ENCODE measurements around the gene IGSF8.
"Not testable (repeated sequence)": the region's sequence is repeated elsewhere in the genome, so short reads cannot be mapped to it uniquely, and the experiment has no call there.

The IGSF8 gene

GRCh38 chr1:160114085-160114484 lies 15.7 kb upstream of the IGSF8 start:
- TF ChIP-seq CTCF (IDR thresholded peaks at IDR 0.05; ENCODE audit: poor library complexity, severe bottlenecking), result no peak
- Histone ChIP-seq H3K9me3 (ENCODE audit: severe bottlenecking) (no peaks in the 10 kb centered on the region), H3K27me3 (ENCODE audit: insufficient read depth, poor library complexity, severe bottlenecking) (no peaks in the 10 kb centered on the region), H3K4me3 (ENCODE audit: severe bottlenecking) (no peak overlapping the region), H3K27ac (ENCODE audit: poor library complexity, severe bottlenecking) (no peak overlapping the region), H3K4me1 (ENCODE audit: insufficient read depth, poor library complexity, severe bottlenecking) (no peaks in the 10 kb centered on the region), H3K36me3 (ENCODE audit: low read depth) (no peaks in the 10 kb centered on the region)
- ATAC-seq (ENCODE audit: low read depth) (no peak), DNase-seq (ENCODE audit: low spot score) (no peak)

GRCh38 chr1:160113407-160113806 lies 15.0 kb upstream of the IGSF8 start:
- no peak for TF ChIP-seq CTCF (IDR thresholded peaks at IDR 0.05; ENCODE audit: poor library complexity, severe bottlenecking)
- DNase-seq (ENCODE audit: low spot score) (no peak), ATAC-seq (ENCODE audit: low read depth) (no peak)
- Histone ChIP-seq H3K9me3 (ENCODE audit: severe bottlenecking) (no peaks in the 10 kb centered on the region), H3K36me3 (ENCODE audit: low read depth) (no peaks in the 10 kb centered on the region), H3K4me3 (ENCODE audit: severe bottlenecking) (no peak overlapping the region), H3K27ac (ENCODE audit: poor library complexity, severe bottlenecking) (no peak overlapping the region), H3K27me3 (ENCODE audit: insufficient read depth, poor library complexity, severe bottlenecking) (no peaks in the 10 kb centered on the region), H3K4me1 (ENCODE audit: insufficient read depth, poor library complexity, severe bottlenecking) (no peaks in the 10 kb centered on the region)

GRCh38 chr1:160112357-160112756 lies 13.9 kb upstream of the IGSF8 start:
- no peak overlapping the region for H3K27ac ChIP-seq (ENCODE audit: poor library complexity, severe bottlenecking)
- no peak for DNase-seq (ENCODE audit: low spot score)
- H3K27me3 ChIP-seq (ENCODE audit: insufficient read depth, poor library complexity, severe bottlenecking), result no peaks in the 10 kb centered on the region
- H3K9me3 ChIP-seq (ENCODE audit: severe bottlenecking), result no peaks in the 10 kb centered on the region
- H3K4me1 ChIP-seq (ENCODE audit: insufficient read depth, poor library complexity, severe bottlenecking), result no peaks in the 10 kb centered on the region
- TF ChIP-seq CTCF (IDR thresholded peaks at IDR 0.05; ENCODE audit: poor library complexity, severe bottlenecking), result no peak
- no peak for ATAC-seq (ENCODE audit: low read depth)
- H3K4me3 ChIP-seq (ENCODE audit: severe bottlenecking), result no peak overlapping the region
- H3K36me3 ChIP-seq (ENCODE audit: low read depth), result no peaks in the 10 kb centered on the region

- H3K4me3 ChIP-seq (ENCODE audit: severe bottlenecking); H3K27ac ChIP-seq (ENCODE audit: poor library complexity, severe bottlenecking); H3K9me3 ChIP-seq (ENCODE audit: severe bottlenecking); H3K36me3 ChIP-seq (ENCODE audit: low read depth); H3K4me1 ChIP-seq (ENCODE audit: insufficient read depth, poor library complexity, severe bottlenecking); H3K27me3 ChIP-seq (ENCODE audit: insufficient read depth, poor library complexity, severe bottlenecking); DNase-seq (ENCODE audit: low spot score); ATAC-seq (ENCODE audit: low read depth): not testable (repeated sequence)
Observed at GRCh38 chr1:160111462-160111861, 13.0 kb upstream of the IGSF8 start.

GRCh38 chr1:160109686-160110085 lies 11.3 kb upstream of the IGSF8 start:
- no peaks in the 10 kb centered on the region for H3K4me1 ChIP-seq (ENCODE audit: insufficient read depth, poor library complexity, severe bottlenecking)
- no peaks in the 10 kb centered on the region for H3K27me3 ChIP-seq (ENCODE audit: insufficient read depth, poor library complexity, severe bottlenecking)
- H3K36me3 ChIP-seq (ENCODE audit: low read depth), result no peaks in the 10 kb centered on the region
- TF ChIP-seq CTCF (IDR thresholded peaks at IDR 0.05; ENCODE audit: poor library complexity, severe bottlenecking), result no peak
- ATAC-seq (ENCODE audit: low read depth) (no peak), DNase-seq (ENCODE audit: low spot score) (no peak)
- no peak overlapping the region for H3K27ac ChIP-seq (ENCODE audit: poor library complexity, severe bottlenecking)
- no peak overlapping the region for H3K4me3 ChIP-seq (ENCODE audit: severe bottlenecking)
- no peaks in the 10 kb centered on the region for H3K9me3 ChIP-seq (ENCODE audit: severe bottlenecking)

Measured in RWPE2 (cell line).